Measurements from ENCODE around the gene RNF115. TPM values are rescaled to one million over a fixed set of nuclear protein-coding genes. Genes with fewer than 3 reads are reported as not detected.

Gene RNF115
- total RNA-seq, 4 donors from 2014 or later: 23.7 to 24.9 (median 23.8) TPM

- no peak overlapping the region for H3K4me3 ChIP-seq
- 67% methylated on average over 5 of the region's 5 CpGs for WGBS, 2 donors
- H3K36me3 ChIP-seq: no peaks in the 10 kb centered on the region
- H3K9me3 ChIP-seq: no peaks in the 10 kb centered on the region
- no peak overlapping the region for H3K27ac ChIP-seq
- no peaks in the 10 kb centered on the region for H3K4me1 ChIP-seq
- H3K27me3 ChIP-seq: no peaks in the 10 kb centered on the region
- TF ChIP-seq EP300 (IDR thresholded peaks at IDR 0.05): no peak
- DNase-seq (ENCODE audit: low spot score in 2 of 2): no peak
Measured at GRCh38 chr1:145690587-145691558, 133.0 kb downstream of the RNF115 start.

- Histone ChIP-seq H3K27ac (no peak overlapping the region), H3K27me3 (no peaks in the 10 kb centered on the region), H3K9me3 (no peaks in the 10 kb centered on the region), H3K4me1 (no peaks in the 10 kb centered on the region), H3K4me3 (no peak overlapping the region), H3K36me3 (no peaks in the 10 kb centered on the region)
- no peak for DNase-seq (ENCODE audit: low spot score in 2 of 2)
- WGBS, 2 donors: 96 to 98% methylated on average over 6 of the region's 6 CpGs
- TF ChIP-seq EP300 (IDR thresholded peaks at IDR 0.05): no peak
- TF ChIP-seq POLR2A (IDR thresholded peaks at IDR 0.05): no peak
- no peak for TF ChIP-seq CTCF (IDR thresholded peaks at IDR 0.05)
Measured at GRCh38 chr1:145689922-145690321, 134.0 kb downstream of the RNF115 start.

- WGBS, 2 donors: 91 to 96% methylated on average over 6 of the region's 6 CpGs
- no peaks in the 10 kb centered on the region for H3K9me3 ChIP-seq
- H3K27ac ChIP-seq: no peak overlapping the region
- no peaks in the 10 kb centered on the region for H3K36me3 ChIP-seq
- no peaks in the 10 kb centered on the region for H3K27me3 ChIP-seq
- TF ChIP-seq POLR2A (IDR thresholded peaks at IDR 0.05): no peak
- no peak for TF ChIP-seq CTCF (IDR thresholded peaks at IDR 0.05)
- no peak for TF ChIP-seq EP300 (IDR thresholded peaks at IDR 0.05)
- DNase-seq (ENCODE audit: low spot score in 2 of 2): no peak
- H3K4me1 ChIP-seq: no peaks in the 10 kb centered on the region
- no peak overlapping the region for H3K4me3 ChIP-seq
Measured at GRCh38 chr1:145688924-145689323, 135.0 kb downstream of the RNF115 start.

Small RNA genes within 50 kb of the gene (small RNA-seq; reads per million reads assigned to genes)
- not detected for gene MIR6736

Other genes starting within 250 kb of the RNF115 start
- gene GPR89A, start 216.1 kb downstream of the RNF115 start, total RNA-seq: 10 to 100 TPM; 20.4 to 51.6 (median 33.1) TPM
- gene PDZK1, start 116.7 kb downstream of the RNF115 start, total RNA-seq: under 1 TPM in 1 of 4 donors, not detected in 3; 0.20 TPM
- gene CD160, start 104.6 kb downstream of the RNF115 start, total RNA-seq: under 1 TPM in 1 of 4 donors, not detected in 3; 0.21 TPM
- 10 to 100 TPM; 25.9 to 39.6 (median 37.8) TPM for gene POLR3C, start 105 bp upstream of the RNF115 start, total RNA-seq
- 1 to 10 TPM; 2.7 to 8.4 (median 4.5) TPM for gene NUDT17, start 21.5 kb upstream of the RNF115 start, total RNA-seq
- 10 to 100 TPM; 25.5 to 29.1 (median 26.3) TPM for gene PIAS3, start 35.0 kb upstream of the RNF115 start, total RNA-seq
- gene ANKRD35, start 61.8 kb upstream of the RNF115 start, total RNA-seq: 10 to 100 TPM in 1 of 4 donors, 1 to 10 TPM in 3; 2.7 to 11.2 (median 6.3) TPM
- gene ITGA10, start 86.0 kb upstream of the RNF115 start, total RNA-seq: 10 to 100 TPM; 29.4 to 42.9 (median 39.4) TPM
- gene PEX11B, start 94.6 kb upstream of the RNF115 start, total RNA-seq: 10 to 100 TPM; 27.9 to 35.2 (median 30.8) TPM
- gene RBM8A, start 103.4 kb upstream of the RNF115 start, total RNA-seq: 100 to 1,000 TPM; 113 to 157 (median 129) TPM
- gene LIX1L, start 133.9 kb upstream of the RNF115 start, total RNA-seq: 10 to 100 TPM; 30.8 to 57.1 (median 41.5) TPM
- gene ANKRD34A, start 140.5 kb upstream of the RNF115 start, total RNA-seq: 1 to 10 TPM in 2 of 4 donors, under 1 TPM in 2; 0.39 to 2.4 (median 1.3) TPM
- gene POLR3GL, start 140.6 kb upstream of the RNF115 start, total RNA-seq: 10 to 100 TPM; 20.1 to 33.1 (median 28.9) TPM
- 1,000 to 10,000 TPM; 1,863 to 2,525 (median 2,185) TPM for gene TXNIP, start 172.5 kb upstream of the RNF115 start, total RNA-seq
- not detected for gene HJV, start 197.6 kb upstream of the RNF115 start, total RNA-seq

Data from tibial nerve (tissue), 4 donors.